Suprapubic skin (tissue), 4 donors: ENCODE data around the gene REV3L.

Source experiments
- CTCF ChIP-seq, 2 donors: fragments of 200-600 bp in 1 of 2; fragments of 450-650 bp in 1 of 2; sonication (generic) in 1 of 2; IDR thresholded peaks; one replicate each; pipeline ENCODE4 v1.5.1; 2016 to 2019; ENCODE audit warnings: antibody characterized with exemption in 2 of 2, mild to moderate bottlenecking in 1 of 2, moderate library complexity in 1 of 2
- POLR2A ChIP-seq, 2 donors: fragments of 450-650 bp; IDR thresholded peaks; one replicate each; pipeline ENCODE4 v1.6.1; 2017; ENCODE audit warnings: antibody characterized with exemption in 2 of 2, mild to moderate bottlenecking in 2 of 2, moderate library complexity in 2 of 2
- POLR2AphosphoS5 ChIP-seq, 3 donors: sonication (generic); formaldehyde crosslinking; IDR thresholded peaks; one replicate each; pipeline ENCODE4 v1.6.1; 2017; ENCODE audit warnings: antibody characterized with exemption in 3 of 3

GRCh38 chr6:111254004-111254778 lies 228.8 kb downstream of the REV3L start:
- TF ChIP-seq CTCF (IDR thresholded peaks at IDR 0.05): no peak
- TF ChIP-seq POLR2A (IDR thresholded peaks at IDR 0.05): no peak
- no peak for TF ChIP-seq POLR2AphosphoS5 (IDR thresholded peaks at IDR 0.05)
